ENCODE measurements around the gene FBLN2. TPM values are rescaled to one million over a fixed set of nuclear protein-coding genes. Genes with fewer than 3 reads are reported as not detected.

FBLN2 gene
- total RNA-seq, 1 experiment from 2014 or later: 0.39 TPM

GRCh38 chr3:13501521-13501920 is 47.4 kb upstream of the FBLN2 start:
- Histone ChIP-seq H3K4me1 (ENCODE audit: control insufficient read depth in 1 of 2, insufficient read depth in 2 of 2, low read length in 2 of 2) (peaks cover 0 to 3% of the 10 kb centered on the region in 2 experiments; a peak in 1 of 4 replicates), H3K79me2 (ENCODE audit: insufficient read depth, low read length) (no peaks in the 10 kb centered on the region)

GRCh38 chr3:13501958-13502790 is 46.8 kb upstream of the FBLN2 start:
- H3K4me3 ChIP-seq (replicated peaks in 1 of 2; ENCODE audit: low read depth in 1 of 2, low read length in 2 of 2): no peak overlapping the region
- intact Hi-C loops (cut with micrococcal nuclease): no loop called here
- H3K9me3 ChIP-seq (ENCODE audit: control insufficient read depth in 1 of 2, insufficient read depth in 1 of 2, low read depth in 1 of 2, low read length in 2 of 2): no peaks in the 10 kb centered on the region
- ChIA-PET CTCF (interaction anchor here (8.2 kb wide), 1 partner anchor 145 kb away, joined by 245 read pairs; no protein-coding TSS in a partner anchor), POLR2A (no interaction called here), RAD21 (ENCODE audit: low non-redundant PET in 1 of 2, low total read pairs in 2 of 2, uncharacterized antibody in 2 of 2, unreplicated experiment in 2 of 2) (no interaction called here)
- no peak overlapping the region for H3K27ac ChIP-seq (ENCODE audit: low read depth, low read length)
- DNase-seq (ENCODE audit: low read depth, low spot score): no peak
- H3K27me3 ChIP-seq (ENCODE audit: insufficient read depth, low read length): no peaks in the 10 kb centered on the region
- H3K79me2 ChIP-seq (ENCODE audit: insufficient read depth, low read length): no peaks in the 10 kb centered on the region
- no peaks in the 10 kb centered on the region; a peak in 1 of 4 replicates for H3K36me3 ChIP-seq (ENCODE audit: control insufficient read depth in 1 of 2, insufficient read depth in 2 of 2, low read length in 2 of 2)
- H3K9ac ChIP-seq (ENCODE audit: low read length): no peak overlapping the region
- no peaks in the 10 kb centered on the region; a peak in 1 of 4 replicates for H3K4me1 ChIP-seq (ENCODE audit: control insufficient read depth in 1 of 2, insufficient read depth in 2 of 2, low read length in 2 of 2)
- H2AFZ ChIP-seq (ENCODE audit: low read depth, low read length, poor library complexity, severe bottlenecking): no peak overlapping the region
- BruUV-seq (replicated peaks): no TSS peak
- no peaks in the 10 kb centered on the region for H4K20me1 ChIP-seq (ENCODE audit: insufficient read depth)
- no peaks in the 10 kb centered on the region for H3K9me2 ChIP-seq (ENCODE audit: insufficient read depth)
- ATAC-seq: no peak
- TF ChIP-seq FOSL1 (IDR thresholded peaks at IDR 0.05; ENCODE audit: low read depth) (no peak), RAD21 (IDR thresholded peaks at IDR 0.05; ENCODE audit: low read depth) (no peak), SP1 (IDR thresholded peaks at IDR 0.05; ENCODE audit: low read depth) (no peak), ZNF274 (IDR thresholded peaks at IDR 0.05; ENCODE audit: low read depth, low read length) (no peak), ELF1 (IDR thresholded peaks at IDR 0.05; ENCODE audit: borderline replicate concordance, low read depth) (no peak), ATF3 (IDR thresholded peaks at IDR 0.05) (no peak)
- H3K4me2 ChIP-seq (ENCODE audit: low read length): no peak overlapping the region

More at GRCh38 chr3:13501521-13501920, 47.4 kb upstream of the FBLN2 start:
- Histone ChIP-seq H3K27me3 (ENCODE audit: insufficient read depth, low read length) (no peaks in the 10 kb centered on the region), H2AFZ (ENCODE audit: low read depth, low read length, poor library complexity, severe bottlenecking) (no peak overlapping the region), H3K9ac (ENCODE audit: low read length) (no peak overlapping the region), H3K4me2 (ENCODE audit: low read length) (no peak overlapping the region), H3K9me3 (ENCODE audit: control insufficient read depth in 1 of 2, insufficient read depth in 1 of 2, low read depth in 1 of 2, low read length in 2 of 2) (no peaks in the 10 kb centered on the region), H3K9me2 (ENCODE audit: insufficient read depth) (no peaks in the 10 kb centered on the region), H3K27ac (ENCODE audit: low read depth, low read length) (no peak overlapping the region), H4K20me1 (ENCODE audit: insufficient read depth) (no peaks in the 10 kb centered on the region), H3K36me3 (ENCODE audit: control insufficient read depth in 1 of 2, insufficient read depth in 2 of 2, low read length in 2 of 2) (no peaks in the 10 kb centered on the region; a peak in 1 of 4 replicates), H3K4me3 (replicated peaks in 1 of 2; ENCODE audit: low read depth in 1 of 2, low read length in 2 of 2) (no peak overlapping the region)
- BruUV-seq (replicated peaks): no TSS peak
- ATAC-seq (no peak), DNase-seq (ENCODE audit: low read depth, low spot score) (no peak)
- intact Hi-C loops (cut with micrococcal nuclease): no loop called here
- ChIA-PET CTCF (interaction anchor here (8.2 kb wide), 1 partner anchor 145 kb away, joined by 245 read pairs; no protein-coding TSS in a partner anchor), RAD21 (ENCODE audit: low non-redundant PET in 1 of 2, low total read pairs in 2 of 2, uncharacterized antibody in 2 of 2, unreplicated experiment in 2 of 2) (no interaction called here), POLR2A (no interaction called here)
- TF ChIP-seq CBX3 (IDR thresholded peaks at IDR 0.05; ENCODE audit: low read depth) (no peak), CEBPB (IDR thresholded peaks at IDR 0.05; ENCODE audit: low read depth) (no peak), ATF3 (IDR thresholded peaks at IDR 0.05) (no peak), SIN3A (IDR thresholded peaks at IDR 0.05; ENCODE audit: low read depth) (no peak), ELF1 (IDR thresholded peaks at IDR 0.05; ENCODE audit: borderline replicate concordance, low read depth) (no peak)

All from HCT116 (cell line).